ENCODE measurements around the gene MCTS1.
A peak's percentile ranks its signal among the peaks of the same experiment; 100 is the strongest.
"Not testable (repeated sequence)": the region's sequence is repeated elsewhere in the genome, so short reads cannot be mapped to it uniquely, and the experiment has no call there.

The MCTS1 gene

DNA sequence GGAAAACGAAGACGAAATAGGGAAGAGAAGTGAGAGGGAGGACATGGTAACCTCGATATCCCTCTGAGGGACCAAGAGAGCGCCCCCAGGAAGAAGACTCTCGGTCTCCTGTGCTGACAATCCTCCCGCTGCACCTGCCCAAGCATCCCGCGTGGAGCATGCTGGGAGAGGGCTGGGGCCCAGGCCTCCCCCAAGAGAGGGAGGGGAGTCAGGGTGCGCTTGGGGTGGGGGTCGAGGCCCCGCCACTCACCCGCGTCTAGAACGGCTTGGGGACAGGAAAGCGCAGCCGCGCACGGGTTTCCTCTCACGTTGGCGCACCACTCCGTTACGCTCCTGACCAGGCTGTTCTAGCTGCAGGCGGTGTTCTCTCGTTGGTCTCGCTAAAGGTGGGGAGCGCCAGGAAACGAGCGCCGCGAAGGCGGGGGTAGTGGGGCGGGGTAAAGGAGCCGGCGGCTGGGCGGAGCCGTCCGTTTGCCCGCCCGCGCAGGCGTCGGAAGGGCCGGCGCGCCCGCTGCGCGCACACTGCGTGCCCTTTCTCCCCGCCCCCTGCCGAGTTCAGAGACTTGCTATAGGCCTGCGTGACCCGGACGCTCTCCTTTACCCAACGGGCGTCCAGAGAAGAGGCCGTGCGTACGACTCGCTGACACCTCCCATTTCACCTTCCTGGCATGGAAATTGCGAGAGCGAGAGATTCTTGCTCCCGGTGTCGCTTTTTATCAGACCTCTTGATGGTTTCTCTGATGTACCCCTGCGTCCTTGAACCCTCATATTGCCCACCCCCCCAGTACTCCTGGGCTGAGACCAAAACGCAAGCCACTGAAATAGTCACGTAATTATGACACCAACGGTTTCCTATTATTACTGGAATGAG is 26.0 kb downstream of the MCTS1 start, which contains the start of gene C1GALT1C1:
TSS of gene C1GALT1C1 (minus strand) at position 388 of the 871 bp plus-strand sequence. CDS start 2,888 bp downstream, outside the sequence.
- DNase-seq, result peak; percentile 94 to 98 (median 97)

DNA sequence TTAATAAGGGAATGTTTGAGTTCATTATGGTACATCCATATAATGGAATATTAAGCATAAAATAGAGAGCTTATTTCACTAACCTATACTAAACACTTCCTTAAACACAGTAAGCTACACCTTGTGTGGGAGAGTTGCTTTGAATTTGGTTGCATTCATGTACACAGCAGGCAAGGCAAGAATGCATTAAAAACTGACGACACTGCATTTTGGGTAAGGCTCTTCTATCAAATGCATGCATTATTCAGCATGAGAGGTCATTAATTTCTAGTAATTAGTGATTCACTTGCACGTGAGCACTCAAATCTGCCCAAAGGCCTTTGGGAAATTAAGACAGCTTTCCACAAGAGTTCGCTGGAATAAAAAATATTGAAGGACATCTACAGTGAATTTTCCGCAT is 34.7 kb downstream of the MCTS1 start:
- no peak for DNase-seq

DNA sequence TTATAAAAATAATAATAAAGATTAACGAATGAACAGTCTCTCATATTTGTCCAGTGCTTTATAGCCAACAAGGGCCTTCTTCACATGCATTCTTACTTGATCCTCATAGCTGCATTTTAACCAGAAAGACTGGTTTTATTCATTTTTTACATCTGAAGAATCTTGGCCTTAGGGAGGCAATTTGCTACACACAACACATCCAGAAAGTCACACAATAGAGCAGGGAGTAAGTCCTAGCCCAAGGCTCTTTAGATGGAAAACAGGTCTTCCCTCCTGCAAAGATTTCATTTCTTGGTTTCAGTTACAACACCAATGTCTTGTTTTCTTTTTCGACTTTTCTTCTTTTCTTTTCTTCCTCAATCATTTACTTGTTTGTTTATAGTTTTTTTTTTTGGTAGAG is 39.0 kb downstream of the MCTS1 start:
- no peak for DNase-seq

DNA sequence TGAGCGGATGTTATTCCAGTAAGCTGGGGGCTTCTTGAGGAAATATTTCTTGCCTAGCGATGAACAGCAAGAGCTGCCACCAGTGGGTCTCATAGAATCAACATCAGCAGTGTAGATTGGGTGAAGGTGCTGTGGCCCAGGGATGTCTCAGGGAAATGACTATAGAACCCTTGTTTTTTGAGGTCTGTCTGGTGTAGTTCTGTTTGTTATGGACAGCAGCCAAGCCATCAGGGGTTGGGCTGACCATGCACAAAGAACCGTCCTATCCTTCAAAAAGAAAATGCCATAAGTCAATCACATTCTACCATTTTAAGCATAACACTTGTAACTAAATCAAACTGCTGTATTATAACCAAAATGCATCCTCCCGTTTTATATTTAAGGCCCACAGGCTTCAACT is 43.2 kb downstream of the MCTS1 start:
- no peak for DNase-seq

GRCh38 chrX:120652256-120652655 is 48.4 kb downstream of the MCTS1 start:
- DNase-seq, result not testable (repeated sequence)

GRCh38 chrX:120653000-120653399 is 49.1 kb downstream of the MCTS1 start:
- DNase-seq, result peak in 2 of 3 experiments; percentile 1 to 7

DNA sequence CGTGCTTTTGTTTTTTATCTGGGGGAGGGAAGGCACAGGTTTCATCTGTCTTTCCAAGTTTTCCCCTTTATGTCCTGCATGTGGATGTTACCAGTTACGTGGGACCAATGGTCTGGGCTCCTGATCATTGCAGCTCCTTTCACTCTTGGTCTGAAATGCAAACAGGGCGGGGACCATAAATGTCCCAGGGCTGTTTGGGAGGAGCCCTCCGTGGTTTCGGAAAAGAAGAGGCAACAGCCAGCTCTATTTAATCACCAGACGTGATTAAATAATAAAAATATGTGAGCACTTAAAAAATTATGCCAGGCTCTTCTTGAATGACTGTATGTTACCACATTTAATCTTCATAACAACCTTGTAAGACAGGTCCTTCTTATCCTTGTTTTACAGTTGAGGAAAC is 56.7 kb downstream of the MCTS1 start:
- no peak for DNase-seq

Data from NCI-H1417 (cell line).